HS-5 (cell line): Measurements from ENCODE around the gene SMTNL1.

Experiments
- DNase-seq: peaks from one replicate; pipeline ENCODE4 v3.0.0-alpha.2; 2012; ENCODE audit warnings: low read depth

Gene SMTNL1

GRCh38 chr11:57536947-57537619 is at the start of gene SMTNL1:
Gene SMTNL1 (plus strand): TSS chr11:57537595. CDS start chr11:57542643, 5,048 bp downstream.
- no peak for DNase-seq

DNA sequence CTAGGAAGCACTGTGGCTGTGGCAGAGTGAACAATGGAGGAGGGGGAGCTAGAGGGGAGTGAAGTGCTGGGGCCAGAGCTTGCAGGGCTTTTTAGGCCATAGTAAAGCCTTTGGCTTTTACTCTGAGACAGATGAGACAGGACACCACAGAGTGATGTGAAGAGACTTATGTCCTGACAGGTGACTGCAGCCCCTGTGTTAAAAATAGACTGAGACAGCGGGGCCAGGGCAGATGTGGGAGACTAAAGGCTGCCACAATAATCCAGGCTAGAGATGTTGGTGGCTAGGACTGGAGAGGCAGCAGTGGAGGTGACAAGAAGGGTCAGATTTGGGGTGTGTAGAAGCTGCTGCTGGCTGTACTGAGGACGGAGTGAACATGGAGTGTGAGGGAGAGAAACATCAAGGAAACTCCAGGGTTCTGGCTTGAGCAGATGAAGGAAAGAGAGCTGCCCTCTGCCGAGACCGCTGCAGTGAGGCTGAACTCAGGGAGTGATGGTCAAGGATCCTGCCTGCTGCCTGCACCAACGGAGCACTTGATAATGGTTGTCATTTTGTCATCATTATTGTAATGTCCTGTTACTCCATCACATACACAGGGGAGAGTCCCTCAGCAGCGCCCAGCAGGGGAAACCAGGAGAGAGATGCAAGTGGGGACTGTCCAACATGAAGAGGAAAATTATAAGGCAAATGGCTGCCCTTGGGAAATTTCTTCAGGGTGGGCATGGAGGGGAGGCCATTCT is 49.3 kb upstream of the SMTNL1 start:
- no peak for DNase-seq

DNA sequence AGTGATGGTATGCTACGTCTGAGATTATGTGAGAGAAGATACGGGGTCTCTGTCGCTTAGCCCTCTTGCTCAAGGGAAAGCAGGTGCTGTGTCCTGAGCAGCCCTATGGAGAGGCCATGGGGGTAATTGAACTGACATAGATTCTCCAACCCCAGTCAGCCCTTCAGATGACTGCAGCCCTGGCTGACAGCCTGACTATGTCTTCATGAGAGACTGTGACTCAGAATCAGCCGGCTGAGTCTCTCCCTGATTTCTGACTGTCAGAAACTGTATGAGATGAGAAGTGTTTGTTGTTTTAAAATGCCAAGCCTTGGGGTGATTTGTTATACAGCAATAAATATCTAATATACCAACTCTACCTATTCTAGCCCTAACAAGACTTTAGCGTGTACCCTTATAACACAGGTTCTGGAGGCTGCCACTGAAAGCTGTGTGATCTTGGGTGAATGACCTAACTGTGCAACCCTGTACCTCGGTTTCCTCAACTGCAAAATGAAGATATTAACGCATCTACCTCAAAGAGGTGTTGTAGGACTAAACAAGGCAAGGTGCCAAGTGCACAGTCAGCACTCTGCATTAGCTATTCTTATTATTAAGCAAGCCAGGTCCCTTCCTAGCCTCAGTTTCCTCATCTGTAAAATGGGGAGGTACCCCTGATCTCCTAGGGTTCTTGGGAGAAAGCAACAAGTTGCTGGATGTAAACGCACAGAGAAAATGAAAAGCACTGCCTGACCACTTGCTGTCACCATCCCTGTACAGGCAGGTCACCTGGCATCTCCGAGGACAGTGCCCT is 46.7 kb upstream of the SMTNL1 start:
- DNase-seq, result no peak

- no peak for DNase-seq
Observed at GRCh38 chr11:57491371-57492061, 45.9 kb upstream of the SMTNL1 start.

- no peak for DNase-seq
Observed at GRCh38 chr11:57493507-57494503, 43.6 kb upstream of the SMTNL1 start.

- no peak for DNase-seq
Observed at GRCh38 chr11:57496109-57496820, 41.1 kb upstream of the SMTNL1 start.

GRCh38 chr11:57497303-57498247 is 39.8 kb upstream of the SMTNL1 start:
- no peak for DNase-seq

DNA sequence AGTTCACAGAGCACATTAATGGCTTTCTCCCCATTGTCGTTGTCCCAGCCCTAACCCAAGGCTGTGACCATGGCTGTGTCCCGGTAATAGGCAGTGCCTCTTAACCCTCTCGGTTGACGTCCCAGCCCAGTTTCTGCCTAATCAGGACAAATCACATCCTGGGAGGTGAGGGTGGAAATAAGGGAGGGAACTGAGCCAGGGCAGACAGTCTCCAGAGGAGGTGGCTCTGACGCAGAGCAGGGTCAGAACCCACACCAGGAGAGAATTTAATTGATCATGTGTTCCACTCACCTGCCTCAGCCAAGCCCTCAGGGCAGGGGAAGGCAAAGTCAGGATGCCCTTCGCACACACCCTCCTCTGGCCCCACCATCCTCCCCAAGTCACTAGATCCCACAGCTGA is 38.9 kb upstream of the SMTNL1 start:
- no peak for DNase-seq

GRCh38 chr11:57499413-57499982 is 37.9 kb upstream of the SMTNL1 start:
- DNase-seq, result no peak

DNA sequence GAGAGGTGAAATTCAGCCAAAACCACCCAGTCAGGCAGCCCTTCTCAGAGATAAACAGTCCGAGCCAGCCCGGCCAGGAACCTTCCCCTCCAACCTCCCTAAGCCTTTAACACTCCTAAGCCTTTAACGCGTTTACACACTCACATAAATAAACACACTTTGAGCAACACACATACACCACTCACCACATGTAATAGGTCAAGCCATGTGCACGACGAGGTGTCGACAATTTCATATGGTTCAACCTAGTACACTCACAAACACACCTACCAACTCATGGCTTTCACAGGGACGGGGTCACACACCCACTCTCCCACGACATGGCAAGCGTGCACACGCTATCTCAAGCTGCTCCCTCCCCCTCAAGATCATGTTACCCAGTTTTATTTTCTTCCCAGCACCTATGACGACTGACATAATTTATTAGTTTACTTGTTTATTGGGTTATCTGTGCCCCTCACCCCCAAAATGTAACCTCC is 37.4 kb upstream of the SMTNL1 start:
- DNase-seq, result no peak

DNA sequence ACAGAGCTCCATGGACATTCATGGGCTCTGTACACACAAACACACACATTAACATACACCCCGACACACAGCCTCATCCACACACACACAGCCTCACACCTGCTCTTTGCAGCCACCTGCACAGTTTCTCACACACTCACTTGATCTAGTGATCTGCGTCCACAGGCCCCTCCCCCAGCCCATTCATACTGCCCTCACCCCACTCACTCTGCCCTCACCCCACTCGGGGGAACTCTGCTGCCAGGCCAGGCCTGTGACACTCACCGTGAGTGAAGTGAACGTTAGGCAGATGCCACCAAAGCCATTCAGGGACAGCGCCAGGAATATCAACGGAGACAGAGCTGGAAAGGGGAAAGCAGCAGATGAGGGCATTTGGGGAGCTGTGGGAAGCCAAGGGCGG is 36.9 kb upstream of the SMTNL1 start:
- no peak for DNase-seq

GRCh38 chr11:57500926-57501325 is 36.5 kb upstream of the SMTNL1 start:
- DNase-seq, result no peak

DNA sequence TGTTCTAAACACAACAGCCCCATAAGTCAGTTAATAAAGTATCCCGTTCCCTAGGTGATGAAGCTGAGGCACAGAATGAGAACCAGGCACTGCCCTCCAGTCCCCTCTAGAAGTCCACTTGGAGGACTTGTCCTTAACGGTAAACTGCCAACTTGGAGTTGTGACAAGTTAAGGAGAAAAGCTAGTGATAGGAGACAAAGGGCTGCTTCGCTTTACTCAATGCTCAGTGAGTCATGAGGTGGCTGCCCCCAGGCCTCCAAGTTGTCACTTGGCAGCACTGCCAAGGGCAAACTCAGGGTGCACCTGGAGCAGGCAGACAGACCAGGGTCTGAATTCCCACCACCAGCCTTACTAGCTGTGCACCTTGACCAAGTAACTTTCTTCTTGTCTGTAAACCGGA is 35.4 kb upstream of the SMTNL1 start:
- DNase-seq, result no peak

GRCh38 chr11:57502376-57502775 is 35.0 kb upstream of the SMTNL1 start:
- no peak for DNase-seq

- DNase-seq, result no peak
Observed at GRCh38 chr11:57502870-57503269, 34.5 kb upstream of the SMTNL1 start.

GRCh38 chr11:57504511-57504910 is 32.9 kb upstream of the SMTNL1 start:
- DNase-seq, result no peak

- DNase-seq, result no peak
Observed at GRCh38 chr11:57506522-57506921, 30.9 kb upstream of the SMTNL1 start.

GRCh38 chr11:57508341-57509170 is 28.8 kb upstream of the SMTNL1 start:
- DNase-seq, result no peak
